Forelimb muscle (tissue), 1 donor: ENCODE data around the gene OR9Q1. TPM values are rescaled to one million over a fixed set of nuclear protein-coding genes. Genes with fewer than 3 reads are reported as not detected.
"Not testable (repeated sequence)": the region's sequence is repeated elsewhere in the genome, so short reads cannot be mapped to it uniquely, and the experiment has no call there.

Experiments
- DNase-seq: peaks from one replicate; pipeline ENCODE4 v3.0.0-alpha.2; 2013; ENCODE audit warnings: low read depth
- polyA plus RNA-seq: library from polyadenylated mRNA; unstranded; fragments of 120-200 nt; gene quantifications from one replicate; pipeline ENCODE4 v1.2.1, GENCODE V29; 2013; ENCODE audit not compliant: insufficient read length

OR9Q1 gene
- polyA plus RNA-seq, 1 donor = not detected

GRCh38 chr11:58133309-58134076, 109.8 kb downstream of the OR9Q1 start:
- no peak for DNase-seq

- no peak for DNase-seq
Measured at GRCh38 chr11:58134151-58134550, 110.5 kb downstream of the OR9Q1 start.

GRCh38 chr11:58135171-58135570, 111.5 kb downstream of the OR9Q1 start:
- DNase-seq = no peak

GRCh38 chr11:58142761-58143160, 119.1 kb downstream of the OR9Q1 start:
- DNase-seq = no peak

- no peak for DNase-seq
Measured at GRCh38 chr11:58152781-58153180, 129.1 kb downstream of the OR9Q1 start.

GRCh38 chr11:58164389-58164788, 140.7 kb downstream of the OR9Q1 start:
- DNase-seq = no peak

GRCh38 chr11:58164990-58165389, 141.3 kb downstream of the OR9Q1 start:
- DNase-seq = no peak

- no peak for DNase-seq
Measured at GRCh38 chr11:58165504-58166106, 141.9 kb downstream of the OR9Q1 start.

GRCh38 chr11:58177409-58178054, 153.9 kb downstream of the OR9Q1 start:
- no peak for DNase-seq

GRCh38 chr11:58178444-58178843, 154.8 kb downstream of the OR9Q1 start:
- no peak for DNase-seq

- DNase-seq = no peak
Measured at GRCh38 chr11:58179648-58180047, 156.0 kb downstream of the OR9Q1 start.

GRCh38 chr11:58186938-58187337, 163.3 kb downstream of the OR9Q1 start:
- no peak for DNase-seq

- DNase-seq = no peak
Measured at GRCh38 chr11:58188770-58189169, 165.1 kb downstream of the OR9Q1 start, which contains the start of gene OR9Q2. Gene OR9Q2 (plus strand): TSS chr11:58189070. CDS start chr11:58190491, 1,421 bp downstream.

- DNase-seq = no peak
Measured at GRCh38 chr11:58192229-58192628, 168.5 kb downstream of the OR9Q1 start.

- no peak for DNase-seq
Measured at GRCh38 chr11:58193391-58193790, 169.7 kb downstream of the OR9Q1 start.

GRCh38 chr11:58195939-58196338, 172.3 kb downstream of the OR9Q1 start:
- DNase-seq = no peak

- DNase-seq = no peak
Measured at GRCh38 chr11:58199271-58199670, 175.6 kb downstream of the OR9Q1 start.

- no peak for DNase-seq
Measured at GRCh38 chr11:58204042-58204441, 180.4 kb downstream of the OR9Q1 start, which contains the start of gene OR1S2. Gene OR1S2 (minus strand): TSS chr11:58204142. CDS start chr11:58204142, 0 bp downstream.

GRCh38 chr11:58212420-58212819, 188.7 kb downstream of the OR9Q1 start, which contains the start of gene OR1S1:
Gene OR1S1 (plus strand): TSS chr11:58212720.
- DNase-seq = not testable (repeated sequence)

GRCh38 chr11:58216476-58216875, 192.8 kb downstream of the OR9Q1 start:
- no peak for DNase-seq

- no peak for DNase-seq
Measured at GRCh38 chr11:58222721-58223120, 199.0 kb downstream of the OR9Q1 start.

- no peak for DNase-seq
Measured at GRCh38 chr11:58227956-58228615, 204.4 kb downstream of the OR9Q1 start.
